Upper lobe of left lung (tissue), 4 donors: ENCODE data around the gene SLC20A1.

Experiments used
- CTCF ChIP-seq, 6 experiments: fragments of 450-650 bp in 4 of 6; fragments of 200-600 bp in 2 of 6; sonication (generic) in 2 of 6; IDR thresholded peaks; one replicate each; pipeline ENCODE4 v1.5.1; 2016 to 2019; ENCODE audit warnings: antibody characterized with exemption in 6 of 6
- POLR2AphosphoS5 ChIP-seq, 2 donors: sonication (generic); formaldehyde crosslinking; IDR thresholded peaks; one replicate each; pipeline ENCODE4 v1.5.1; 2017; ENCODE audit warnings: antibody characterized with exemption in 2 of 2

- no peak for TF ChIP-seq CTCF (IDR thresholded peaks at IDR 0.05)
- no peak for TF ChIP-seq POLR2AphosphoS5 (IDR thresholded peaks at IDR 0.05)
Measured at GRCh38 chr2:112636605-112637288, 9.0 kb upstream of the SLC20A1 start.
